Right renal pelvis (tissue), 4 donors: ENCODE results near the gene TRIM41. TPM values are rescaled to one million over a fixed set of nuclear protein-coding genes. Genes with fewer than 3 reads are reported as not detected.
"Not testable (repeated sequence)": the region's sequence is repeated elsewhere in the genome, so short reads cannot be mapped to it uniquely, and the experiment has no call there.

Experiments
- DNase-seq, 4 donors: peaks; one replicate each; pipeline ENCODE4 v3.0.0-alpha.2; 2013; ENCODE audit warnings: low read depth in 4 of 4, low spot score in 3 of 4, missing footprints in 1 of 4
- polyA plus RNA-seq, 4 donors: library from polyadenylated mRNA; unstranded; fragments of 120-200 nt; gene quantifications; one replicate each; pipeline ENCODE4 v1.2.1, GENCODE V29; 2013; ENCODE audit not compliant: insufficient read length in 4 of 4

TRIM41 gene
- polyA plus RNA-seq, 4 donors, result 32.1 to 36.3 (median 32.9) TPM

- DNase-seq, result no peak
These were observed 58.2 kb downstream of the TRIM41 start for GRCh38 chr5:181281077-181281983.

DNA sequence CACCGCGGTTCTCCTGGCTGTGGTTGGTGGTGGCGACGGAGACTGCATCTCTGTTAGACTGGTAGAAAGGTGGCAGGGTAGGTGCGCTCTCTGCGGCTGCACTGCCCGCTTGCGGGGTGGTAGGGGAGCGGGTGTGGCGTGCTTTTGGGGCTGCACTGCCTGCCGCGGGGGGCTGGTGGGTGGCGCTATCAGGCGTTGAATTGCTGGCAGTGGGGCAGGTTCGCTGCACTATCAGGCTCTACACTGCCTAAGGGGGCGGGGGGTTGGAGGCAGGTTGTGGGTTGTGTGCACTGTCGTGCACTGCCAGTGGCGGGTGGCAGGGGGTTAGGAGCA, 58.9 kb downstream of the TRIM41 start:
- DNase-seq, result no peak

GRCh38 chr5:181282415-181282814, 59.3 kb downstream of the TRIM41 start:
- DNase-seq, result not testable (repeated sequence)

DNA sequence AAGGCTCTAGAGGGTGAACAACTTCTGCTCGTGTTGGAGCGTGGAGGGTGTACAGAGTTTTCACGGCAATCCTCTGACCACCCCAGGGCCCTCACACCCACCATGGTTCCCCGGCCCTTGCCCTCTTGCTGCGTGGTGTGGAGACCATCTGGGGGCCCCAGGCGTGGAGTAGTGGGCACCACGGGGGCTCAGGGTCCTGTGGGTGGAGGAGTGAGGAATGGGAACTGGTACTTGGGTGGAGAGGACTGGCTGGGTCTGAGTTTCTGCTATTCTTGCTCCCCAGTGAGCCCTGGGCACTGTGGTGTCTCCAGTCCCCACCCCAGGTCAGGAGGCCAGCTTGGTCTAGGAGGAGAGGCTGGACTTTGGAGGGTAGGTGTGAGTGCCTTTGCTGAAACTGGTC, 59.8 kb downstream of the TRIM41 start:
- no peak for DNase-seq

- no peak for DNase-seq
These were observed 60.3 kb downstream of the TRIM41 start for GRCh38 chr5:181283347-181283746.

DNA sequence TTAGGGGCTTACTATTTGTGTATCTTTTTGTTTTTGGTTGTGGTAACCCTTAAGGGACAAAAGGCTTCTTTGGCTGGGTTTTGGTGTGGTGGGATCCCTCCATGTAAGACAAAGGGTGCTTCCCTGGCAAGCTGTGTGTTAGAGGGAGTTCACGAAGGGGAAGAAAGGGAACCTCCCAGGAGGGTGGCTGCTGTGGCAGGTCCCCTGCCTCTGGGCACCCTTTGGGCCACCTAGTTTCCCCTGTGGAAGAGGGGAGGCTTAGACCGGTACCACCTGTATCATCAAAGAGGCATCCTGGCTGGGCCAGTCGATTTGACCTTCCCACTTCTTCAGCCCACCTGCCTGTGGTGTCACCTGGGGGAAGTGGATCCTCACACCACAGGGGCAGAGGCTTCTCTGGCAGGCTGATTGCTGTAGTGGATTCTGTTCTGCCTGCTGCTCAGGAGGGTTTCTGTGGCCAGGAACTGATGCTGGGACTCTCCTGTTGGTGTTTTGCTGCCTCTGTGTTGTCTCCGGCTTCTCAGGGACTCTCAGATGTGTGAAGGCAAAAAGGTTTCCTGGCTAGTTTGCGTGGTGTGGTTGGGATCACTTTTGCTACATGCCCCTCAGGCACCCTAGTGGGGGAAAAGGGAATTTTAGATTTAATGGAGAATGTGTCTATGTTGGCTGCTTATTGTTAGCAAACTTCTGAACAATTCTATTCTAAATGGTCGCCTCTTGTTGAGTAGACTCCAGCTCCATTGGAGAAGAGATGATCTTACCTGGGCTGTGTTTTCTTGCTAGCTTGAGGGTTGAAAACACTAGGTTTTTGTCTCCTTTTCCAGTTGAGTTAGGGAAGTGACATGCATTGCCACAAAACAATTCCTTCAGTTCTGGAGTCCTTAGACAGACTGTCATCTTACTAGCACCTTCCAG, 61.0 kb downstream of the TRIM41 start:
- DNase-seq, result not testable (repeated sequence)

Other genes with a start within 250 kb of the TRIM41 start
- gene BTNL3, start 234.4 kb upstream of the TRIM41 start, polyA plus RNA-seq, result under 1 TPM in 3 of 4 donors, not detected in 1; 0.09 to 0.12 (median 0.10) TPM
- 10 to 100 TPM in 1 of 4 donors, 1 to 10 TPM in 3; 7.0 to 12.1 (median 8.0) TPM for gene BTNL9, start 183.0 kb upstream of the TRIM41 start, polyA plus RNA-seq
- gene OR2V1, start 92.1 kb upstream of the TRIM41 start, polyA plus RNA-seq, result under 1 TPM in 1 of 4 donors, not detected in 3; 0.03 TPM
- gene OR2V2, start 75.7 kb upstream of the TRIM41 start, polyA plus RNA-seq, result under 1 TPM in 1 of 4 donors, not detected in 3; 0.01 TPM
- under 1 TPM in 3 of 4 donors, not detected in 1; 0.09 to 0.29 (median 0.18) TPM for gene TRIM7, start 18.1 kb upstream of the TRIM41 start, polyA plus RNA-seq
- gene RACK1, start 20.6 kb downstream of the TRIM41 start, polyA plus RNA-seq, result 1,000 to 10,000 TPM; 2,414 to 2,717 (median 2,483) TPM
- gene TRIM52, start 37.9 kb downstream of the TRIM41 start, polyA plus RNA-seq, result 10 to 100 TPM; 20.6 to 33.1 (median 25.3) TPM
- under 1 TPM in 1 of 4 donors, not detected in 3; 0.06 TPM for gene OR4F3, start 144.0 kb downstream of the TRIM41 start, polyA plus RNA-seq